Adrenal gland (tissue), 5 donors: ENCODE results near the gene CDH6.

Experiments
- CTCF ChIP-seq, 6 experiments: fragments of 450-650 bp in 4 of 6; fragments of 200-600 bp in 2 of 6; sonication (generic) in 1 of 6; IDR thresholded peaks; 1 replicate in 5 of 6; 2 replicates in 1 of 6; pipeline versions ENCODE4 v1.5.1 to v1.8.0; 2016 to 2021; ENCODE audit warnings: antibody characterized with exemption in 6 of 6, mild to moderate bottlenecking in 2 of 6, moderate library complexity in 1 of 6
- POLR2A ChIP-seq, 2 donors: fragments of 450-650 bp; IDR thresholded peaks; one replicate each; pipeline ENCODE4 v1.6.1; 2017; ENCODE audit warnings: antibody characterized with exemption in 2 of 2, mild to moderate bottlenecking in 2 of 2, moderate library complexity in 1 of 2
- donor health status: DM: no; HTN: no; CAD: no.

GRCh38 chr5:31355337-31355736, 161.9 kb downstream of the CDH6 start:
- TF ChIP-seq CTCF (IDR thresholded peaks at IDR 0.05), result no peak
- TF ChIP-seq POLR2A (IDR thresholded peaks at IDR 0.05), result no peak
